ENCODE results near the gene HPSE2. TPM values are rescaled to one million over a fixed set of nuclear protein-coding genes. Genes with fewer than 3 reads are reported as not detected.

The HPSE2 gene
- total RNA-seq, 1 donor from 2014 or later: 10.6 TPM

DNA sequence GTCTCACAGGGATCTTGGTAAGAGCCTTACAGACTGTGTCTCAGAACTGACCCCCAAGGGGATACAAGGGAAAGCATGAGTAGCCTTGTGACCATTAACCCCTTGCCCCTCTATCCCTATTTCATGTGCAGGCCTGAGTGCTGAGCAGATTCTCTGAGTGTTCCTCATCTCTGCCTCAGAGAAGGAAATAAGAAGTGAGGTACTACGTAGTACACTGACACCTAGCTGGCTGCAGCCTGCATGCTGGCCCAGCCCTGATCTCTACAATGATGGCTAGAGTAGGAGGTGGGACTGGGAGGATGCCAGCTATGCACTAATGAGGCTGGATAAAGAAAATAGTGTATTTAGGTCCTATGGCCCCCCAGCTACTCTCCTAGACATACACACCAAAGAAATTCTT, 614.0 kb downstream of the HPSE2 start:
- intact Hi-C loops (cut with DNase I): no loop called here
- Histone ChIP-seq H3K36me3 (no peaks in the 10 kb centered on the region), H3K9me3 (no peaks in the 10 kb centered on the region), H3K4me3 (no peak overlapping the region), H3K27ac (no peak overlapping the region), H3K27me3 (no peaks in the 10 kb centered on the region), H3K4me1 (no peaks in the 10 kb centered on the region)
- no peak for DNase-seq (ENCODE audit: extremely low spot score in 2 of 2)
- TF ChIP-seq POLR2AphosphoS5 (IDR thresholded peaks at IDR 0.05; ENCODE audit: insufficient read depth in 1 of 2, low read depth in 1 of 2) (no peak), POLR2A (IDR thresholded peaks at IDR 0.05) (no peak)
- TF ChIP-seq, protein P1, sequence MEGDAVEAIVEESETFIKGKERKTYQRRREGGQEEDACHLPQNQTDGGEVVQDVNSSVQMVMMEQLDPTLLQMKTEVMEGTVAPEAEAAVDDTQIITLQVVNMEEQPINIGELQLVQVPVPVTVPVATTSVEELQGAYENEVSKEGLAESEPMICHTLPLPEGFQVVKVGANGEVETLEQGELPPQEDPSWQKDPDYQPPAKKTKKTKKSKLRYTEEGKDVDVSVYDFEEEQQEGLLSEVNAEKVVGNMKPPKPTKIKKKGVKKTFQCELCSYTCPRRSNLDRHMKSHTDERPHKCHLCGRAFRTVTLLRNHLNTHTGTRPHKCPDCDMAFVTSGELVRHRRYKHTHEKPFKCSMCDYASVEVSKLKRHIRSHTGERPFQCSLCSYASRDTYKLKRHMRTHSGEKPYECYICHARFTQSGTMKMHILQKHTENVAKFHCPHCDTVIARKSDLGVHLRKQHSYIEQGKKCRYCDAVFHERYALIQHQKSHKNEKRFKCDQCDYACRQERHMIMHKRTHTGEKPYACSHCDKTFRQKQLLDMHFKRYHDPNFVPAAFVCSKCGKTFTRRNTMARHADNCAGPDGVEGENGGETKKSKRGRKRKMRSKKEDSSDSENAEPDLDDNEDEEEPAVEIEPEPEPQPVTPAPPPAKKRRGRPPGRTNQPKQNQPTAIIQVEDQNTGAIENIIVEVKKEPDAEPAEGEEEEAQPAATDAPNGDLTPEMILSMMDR (IDR thresholded peaks at IDR 0.05): no peak

DNA sequence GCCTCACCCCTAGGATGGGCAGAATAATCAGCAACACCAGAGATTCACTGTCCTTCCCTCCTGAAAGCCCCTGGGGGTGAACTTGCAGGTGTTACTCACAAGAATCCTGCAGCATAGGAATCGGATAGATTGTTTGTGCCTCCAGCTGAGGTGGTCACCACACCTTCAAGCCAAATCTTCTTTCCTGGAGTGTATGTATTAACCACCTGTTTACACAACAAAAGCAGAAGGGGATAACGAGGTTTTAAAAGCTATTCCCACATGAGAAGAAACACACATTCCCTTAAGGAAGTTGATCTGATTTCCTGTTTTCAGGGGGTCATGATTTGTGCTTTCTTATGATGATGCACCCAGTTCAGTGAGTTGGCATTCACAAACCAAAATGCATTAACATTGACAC, 615.1 kb downstream of the HPSE2 start:
- Histone ChIP-seq H3K4me1 (no peaks in the 10 kb centered on the region), H3K36me3 (no peaks in the 10 kb centered on the region), H3K27me3 (no peaks in the 10 kb centered on the region), H3K27ac (no peak overlapping the region), H3K9me3 (no peaks in the 10 kb centered on the region), H3K4me3 (no peak overlapping the region)
- TF ChIP-seq POLR2A (IDR thresholded peaks at IDR 0.05): no peak
- TF ChIP-seq, protein P1 (IDR thresholded peaks at IDR 0.05): no peak
- no peak for TF ChIP-seq POLR2AphosphoS5 (IDR thresholded peaks at IDR 0.05; ENCODE audit: insufficient read depth in 1 of 2, low read depth in 1 of 2)
- DNase-seq (ENCODE audit: extremely low spot score in 2 of 2): no peak
- intact Hi-C loops (cut with DNase I): no loop called here

DNA sequence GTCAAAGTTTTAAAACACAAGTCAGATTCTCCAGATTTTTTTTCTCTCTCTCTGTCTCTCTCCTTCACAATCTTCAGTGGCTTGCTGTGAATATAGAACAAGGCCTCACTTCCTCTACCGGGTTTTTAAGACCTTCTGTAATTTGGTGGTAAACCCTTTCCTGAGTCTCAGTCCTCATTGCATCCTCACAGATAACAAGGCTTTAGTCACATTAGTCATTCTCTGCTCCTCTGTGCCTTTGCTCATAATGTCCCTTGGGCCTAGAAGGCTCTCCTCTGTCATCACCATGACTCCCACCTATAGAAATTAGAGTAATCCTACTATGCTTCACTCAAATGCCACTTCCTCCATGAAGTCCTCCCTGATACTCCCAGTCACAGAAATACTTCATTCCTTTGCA, 616.2 kb downstream of the HPSE2 start:
- H3K4me3 ChIP-seq: no peak overlapping the region
- no peaks in the 10 kb centered on the region for H3K36me3 ChIP-seq
- TF ChIP-seq, protein P1 (IDR thresholded peaks at IDR 0.05): no peak
- TF ChIP-seq POLR2AphosphoS5 (IDR thresholded peaks at IDR 0.05; ENCODE audit: insufficient read depth in 1 of 2, low read depth in 1 of 2) (no peak), POLR2A (IDR thresholded peaks at IDR 0.05) (no peak)
- H3K4me1 ChIP-seq: no peaks in the 10 kb centered on the region
- no peaks in the 10 kb centered on the region for H3K9me3 ChIP-seq
- no peak for DNase-seq (ENCODE audit: extremely low spot score in 2 of 2)
- H3K27me3 ChIP-seq: no peaks in the 10 kb centered on the region
- no peak overlapping the region for H3K27ac ChIP-seq
- intact Hi-C loops (cut with DNase I): no loop called here

DNA sequence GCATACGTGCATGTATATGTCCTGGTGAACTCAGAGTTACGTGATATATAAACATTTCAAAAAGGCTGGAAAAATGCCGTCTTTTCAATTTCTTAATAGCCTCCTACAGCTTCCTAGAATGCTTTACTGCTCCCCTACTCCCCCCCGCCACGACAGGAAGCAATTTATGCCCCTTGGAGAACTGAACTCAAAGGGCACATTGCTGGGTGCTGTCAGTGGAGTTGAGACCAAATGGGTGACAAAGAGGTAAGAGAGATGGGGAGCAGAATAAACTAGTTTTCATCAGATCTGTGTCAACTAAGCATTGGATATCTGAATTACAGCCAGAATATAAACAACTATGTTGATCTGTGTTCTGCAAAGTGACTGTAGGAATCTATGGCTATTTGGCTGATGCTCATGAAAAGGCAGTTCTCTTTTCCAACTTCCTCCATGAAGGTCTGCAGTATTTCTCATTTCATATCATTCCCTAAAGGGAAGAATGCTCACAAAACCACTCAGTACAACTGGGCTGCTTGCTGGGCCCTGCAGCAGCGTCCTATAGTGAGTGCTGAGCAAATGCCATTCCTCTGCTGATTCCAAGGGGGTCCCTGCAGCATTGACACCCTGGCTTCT, 617.6 kb downstream of the HPSE2 start:
- TF ChIP-seq POLR2AphosphoS5 (IDR thresholded peaks at IDR 0.05; ENCODE audit: insufficient read depth in 1 of 2, low read depth in 1 of 2): no peak
- no peak for TF ChIP-seq POLR2A (IDR thresholded peaks at IDR 0.05)
- TF ChIP-seq, protein P1 (IDR thresholded peaks at IDR 0.05): no peak
- H3K27ac ChIP-seq: no peak overlapping the region
- intact Hi-C loops (cut with DNase I): no loop called here

DNA sequence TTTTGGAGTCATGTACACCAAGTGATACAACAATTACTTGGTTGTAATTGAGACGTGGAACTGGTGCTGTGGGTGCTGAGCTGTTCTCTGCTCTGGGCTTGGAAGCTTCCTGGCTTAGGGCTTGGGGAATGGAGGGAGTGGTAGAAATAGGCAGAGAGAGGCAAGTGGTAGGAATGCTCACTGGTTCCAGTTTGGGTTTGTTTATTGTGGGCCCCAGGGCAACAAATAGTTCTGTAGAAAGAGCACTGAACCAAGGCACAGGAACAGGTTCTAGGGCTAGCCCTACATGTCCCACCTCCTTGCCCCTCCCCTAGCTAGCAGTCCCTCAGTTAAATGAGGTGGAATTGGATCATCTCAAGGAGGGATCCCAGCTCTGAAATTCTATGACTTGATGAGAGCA, 622.2 kb downstream of the HPSE2 start:
- peak overlapping the region; percentile 62 for H3K27ac ChIP-seq
- no peaks in the 10 kb centered on the region for H3K27me3 ChIP-seq
- TF ChIP-seq POLR2A (IDR thresholded peaks at IDR 0.05) (no peak), POLR2AphosphoS5 (IDR thresholded peaks at IDR 0.05; ENCODE audit: insufficient read depth in 1 of 2, low read depth in 1 of 2) (no peak)
- TF ChIP-seq, protein P1 (IDR thresholded peaks at IDR 0.05): no peak
- intact Hi-C loops (cut with DNase I): no loop called here
- H3K9me3 ChIP-seq: no peaks in the 10 kb centered on the region
- no peaks in the 10 kb centered on the region for H3K36me3 ChIP-seq
- no peak for DNase-seq (ENCODE audit: extremely low spot score in 2 of 2)
- peaks cover 14% of the 10 kb centered on the region for H3K4me1 ChIP-seq
- H3K4me3 ChIP-seq: no peak overlapping the region

More for the DNA sequence above, 617.6 kb downstream of the HPSE2 start:
- Histone ChIP-seq H3K27me3 (no peaks in the 10 kb centered on the region), H3K4me1 (no peaks in the 10 kb centered on the region), H3K9me3 (no peaks in the 10 kb centered on the region), H3K36me3 (no peaks in the 10 kb centered on the region), H3K4me3 (no peak overlapping the region)
- no peak for DNase-seq (ENCODE audit: extremely low spot score in 2 of 2)

Measured in vagina (tissue), 2 donors.